OCI-LY1 (cell line): ENCODE results near the gene ACOD1.

Experiments
- CTCF ChIP-seq: fragments of 200-600 bp; sonication (generic), shearing (Covaris generic); IDR thresholded peaks from 2 replicates; pipeline ENCODE4 v1.5.1; 2017; ENCODE audit warnings: mild to moderate bottlenecking, antibody characterized with exemption, low read length, moderate library complexity, mixed read lengths
- EZH2 ChIP-seq: fragments of 200-600 bp; sonication (generic), shearing (Covaris generic); IDR thresholded peaks from 2 replicates; pipeline ENCODE4 v1.8.0; 2017; ENCODE audit warnings: borderline replicate concordance, mixed run types, mild to moderate bottlenecking, antibody characterized with exemption, low read length, moderate library complexity, mixed read lengths

GRCh38 chr13:76973920-76974617 lies 25.8 kb downstream of the ACOD1 start:
- TF ChIP-seq CTCF, result no peak
- TF ChIP-seq EZH2, result no peak
